A549 treated with Hydrocortisone at 1 μM for 4 hours (cell line): ENCODE results near the gene RGL2. TPM values are rescaled to one million over a fixed set of nuclear protein-coding genes. Genes with fewer than 3 reads are reported as not detected.

Experiments used
- total RNA-seq: library from RNA; stranded (reverse); fragments of 200-300 nt; extraction: Qiagen RNA extraction; gene quantifications from 5 replicates; pipeline ENCODE4 v1.2.3, GENCODE V29; 2022

RGL2 gene, protein sequence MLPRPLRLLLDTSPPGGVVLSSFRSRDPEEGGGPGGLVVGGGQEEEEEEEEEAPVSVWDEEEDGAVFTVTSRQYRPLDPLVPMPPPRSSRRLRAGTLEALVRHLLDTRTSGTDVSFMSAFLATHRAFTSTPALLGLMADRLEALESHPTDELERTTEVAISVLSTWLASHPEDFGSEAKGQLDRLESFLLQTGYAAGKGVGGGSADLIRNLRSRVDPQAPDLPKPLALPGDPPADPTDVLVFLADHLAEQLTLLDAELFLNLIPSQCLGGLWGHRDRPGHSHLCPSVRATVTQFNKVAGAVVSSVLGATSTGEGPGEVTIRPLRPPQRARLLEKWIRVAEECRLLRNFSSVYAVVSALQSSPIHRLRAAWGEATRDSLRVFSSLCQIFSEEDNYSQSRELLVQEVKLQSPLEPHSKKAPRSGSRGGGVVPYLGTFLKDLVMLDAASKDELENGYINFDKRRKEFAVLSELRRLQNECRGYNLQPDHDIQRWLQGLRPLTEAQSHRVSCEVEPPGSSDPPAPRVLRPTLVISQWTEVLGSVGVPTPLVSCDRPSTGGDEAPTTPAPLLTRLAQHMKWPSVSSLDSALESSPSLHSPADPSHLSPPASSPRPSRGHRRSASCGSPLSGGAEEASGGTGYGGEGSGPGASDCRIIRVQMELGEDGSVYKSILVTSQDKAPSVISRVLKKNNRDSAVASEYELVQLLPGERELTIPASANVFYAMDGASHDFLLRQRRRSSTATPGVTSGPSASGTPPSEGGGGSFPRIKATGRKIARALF
- 11.7 to 14.0 TPM (median 13.1 TPM) in 5 replicates for total RNA-seq

DNA sequence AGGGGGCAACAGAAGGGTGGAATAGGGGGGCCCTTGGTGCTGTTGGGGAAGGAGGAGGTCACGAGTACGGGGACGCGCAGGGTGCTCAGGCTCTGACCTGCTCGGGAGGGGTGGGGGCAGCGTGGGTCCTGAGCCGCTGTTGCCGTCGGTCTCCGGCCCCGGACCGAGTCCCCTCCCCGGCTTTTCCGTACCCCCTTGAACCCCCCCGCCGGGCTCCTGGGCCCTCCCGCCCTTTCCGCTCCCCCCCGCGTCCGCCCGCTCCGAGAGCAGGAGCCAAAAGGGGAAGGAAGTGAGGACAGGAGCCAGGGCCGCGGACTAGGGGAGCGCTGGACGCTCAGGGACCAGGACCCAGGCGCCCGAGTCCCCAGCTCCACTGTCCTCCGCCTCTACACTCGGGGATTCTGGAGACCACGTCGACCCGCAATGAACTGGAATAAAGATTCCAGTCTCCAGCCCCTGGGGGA, at the start of gene RGL2:
TSS of gene RGL2 (minus strand) at position 170 of the 464 bp plus-strand sequence. CDS start 332 bp downstream, outside the sequence.

GRCh38 chr6:33317669-33318425, 19.1 kb upstream of the RGL2 start, which contains the start of gene ZBTB22:
TSS of gene ZBTB22 (minus strand) at chr6:33317744. CDS start at chr6:33316916, 828 bp downstream.

DNA sequence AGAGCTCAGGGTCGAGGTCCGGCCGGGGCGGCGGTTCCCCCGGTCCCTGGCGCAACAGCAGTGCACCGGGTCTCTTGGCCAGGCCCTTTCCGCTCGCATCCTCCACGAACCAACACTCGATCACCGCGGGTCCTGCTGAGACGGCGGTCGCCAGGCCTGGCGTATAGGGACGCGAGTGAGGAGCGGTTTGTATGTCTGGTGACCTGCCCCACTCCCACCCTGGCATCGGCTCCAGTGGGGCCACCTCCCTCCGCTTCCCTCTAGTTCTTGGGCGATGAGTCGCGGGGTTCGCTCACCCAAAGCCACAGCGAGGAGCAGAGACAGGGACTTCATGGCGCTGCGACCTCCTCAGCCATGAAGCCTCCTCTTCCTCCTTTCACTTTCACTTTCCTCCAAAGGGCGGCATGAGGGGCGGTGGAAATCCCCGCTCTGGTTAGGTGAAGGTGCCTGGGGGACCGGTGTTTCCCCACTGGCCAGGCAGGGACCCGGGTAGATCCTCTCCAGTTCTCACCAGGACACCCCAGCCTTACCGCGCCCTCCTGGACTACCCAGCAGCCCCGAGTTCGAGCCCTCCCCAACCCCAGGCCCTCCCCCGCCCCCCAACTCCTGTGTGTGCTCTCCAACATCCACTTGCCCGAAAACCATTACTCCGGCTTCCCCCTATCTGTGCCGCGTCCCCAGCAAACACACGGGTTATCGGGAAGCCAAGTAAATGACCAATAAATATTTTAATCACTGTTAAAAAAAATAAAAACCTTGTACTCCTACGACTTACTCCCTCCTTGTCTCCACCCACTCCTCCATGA, 15.2 kb upstream of the RGL2 start, which contains the start of gene TAPBP:
TSS of gene TAPBP (minus strand) at position 370 of the 806 bp plus-strand sequence. CDS start at position 333, 37 bp downstream.

DNA sequence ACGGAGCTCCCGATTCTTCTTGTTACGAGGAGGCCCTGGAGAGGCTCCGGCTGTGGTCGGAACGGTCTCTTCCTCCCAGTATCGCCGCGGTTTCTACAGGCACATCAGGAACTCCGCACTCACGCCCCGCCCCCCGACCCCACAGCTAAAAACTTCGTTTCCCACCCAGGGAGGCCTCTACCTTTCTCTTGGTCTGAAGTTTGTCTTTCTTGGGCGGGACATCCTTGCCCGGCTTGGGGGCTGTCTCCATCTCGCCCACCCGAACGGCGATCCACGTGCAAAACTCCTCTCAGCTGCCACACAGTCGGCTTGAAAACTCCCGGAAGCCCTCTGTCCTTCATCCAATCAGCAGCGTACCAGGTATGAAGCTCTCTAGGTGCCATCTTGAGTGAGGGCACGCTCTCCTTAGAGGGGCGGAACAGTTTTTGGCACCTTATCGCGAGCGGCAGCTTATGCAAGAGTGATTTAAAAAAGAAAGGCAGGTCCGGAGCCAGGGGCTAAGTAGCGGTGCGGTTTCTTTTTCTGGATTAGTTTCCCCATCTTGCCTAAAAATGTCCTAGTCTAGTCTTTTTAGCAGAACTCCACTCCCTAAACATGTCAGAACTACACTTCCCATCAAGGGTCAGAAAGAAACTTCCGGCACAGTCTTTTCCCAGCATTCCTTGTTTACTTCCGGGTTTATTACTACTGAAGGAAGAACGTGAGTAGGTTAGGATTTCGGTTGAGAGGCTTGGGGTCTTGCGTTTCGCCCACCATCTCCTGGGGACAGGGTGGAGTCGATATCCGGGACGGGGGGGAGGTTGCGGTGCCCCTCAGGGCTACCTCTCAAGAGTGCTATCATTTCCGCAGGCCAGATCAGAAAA, 9.6 kb downstream of the RGL2 start, which contains the start of the genes PFDN6 and WDR46:
TSS of gene PFDN6 (plus strand) at position 681 of the 863 bp plus-strand sequence. CDS start 256 bp downstream, outside the sequence.
TSS of gene WDR46 (minus strand) at position 319 of the 863 bp plus-strand sequence. CDS start at position 250, 69 bp downstream.

GRCh38 chr6:33276864-33277662, 21.7 kb downstream of the RGL2 start, which contains the start of gene B3GALT4:
TSS of gene B3GALT4 (plus strand) at chr6:33277123. CDS start at chr6:33277420, 297 bp downstream.

DNA sequence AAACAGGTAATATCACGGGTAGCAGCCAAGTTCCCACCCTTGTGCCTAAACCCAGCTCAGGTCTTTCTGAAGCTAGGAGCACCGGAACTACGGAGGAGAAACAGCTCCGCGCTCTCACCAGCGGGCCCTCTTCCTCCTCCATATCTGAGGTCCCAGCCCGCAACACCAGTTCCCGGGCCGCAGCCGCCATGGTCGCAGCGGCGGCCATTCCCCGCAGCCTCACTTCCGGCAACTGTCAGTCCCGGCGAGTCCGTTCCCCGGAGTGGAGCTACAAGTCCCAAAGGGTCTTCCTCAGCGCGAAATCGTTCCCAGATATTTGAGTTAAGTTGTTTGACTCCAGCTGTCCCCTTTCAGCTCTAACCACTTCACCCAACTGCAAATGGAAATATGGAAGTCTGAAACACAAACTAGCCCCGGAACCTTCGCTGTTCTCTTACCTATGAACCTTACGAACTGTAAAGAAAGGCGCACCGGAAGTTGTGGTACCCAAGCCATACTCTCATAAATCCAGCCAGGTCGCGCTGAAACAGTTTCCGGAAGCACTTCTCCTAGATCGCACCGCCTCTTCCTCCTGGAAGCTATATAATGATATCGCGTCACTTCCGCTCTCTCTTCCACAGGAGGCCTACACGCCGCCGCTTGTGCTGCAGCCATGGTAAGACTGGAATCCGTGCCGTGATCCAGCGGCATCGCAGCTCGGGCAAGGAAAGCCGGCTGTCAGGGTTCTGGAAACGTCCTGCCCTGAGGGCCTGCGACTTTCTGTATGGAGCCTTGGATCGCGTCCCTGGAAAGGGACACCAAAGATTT, 27.1 kb downstream of the RGL2 start, which contains the start of the genes RPS18 and VPS52:
TSS of gene RPS18 (plus strand) at position 608 of the 807 bp plus-strand sequence. CDS start at position 653, 45 bp downstream.
TSS of gene VPS52 (minus strand) at position 409 of the 807 bp plus-strand sequence. CDS start at position 208, 201 bp downstream.

Other genes starting within 250 kb of the RGL2 start
- gene HLA-DPA1, start 225.3 kb downstream of the RGL2 start, total RNA-seq = 0.08 to 0.25 TPM in 2 of 5 replicates, not detected in the others
- gene HLA-DPB1, start 223.0 kb downstream of the RGL2 start, total RNA-seq = 0.05 TPM in 1 of 5 replicates, not detected in the others
- 0.52 to 0.93 TPM (median 0.73 TPM) in 5 replicates for gene COL11A2, start 106.5 kb downstream of the RGL2 start, total RNA-seq
- 18.4 to 21.6 TPM (median 20.6 TPM) in 5 replicates for gene RXRB, start 98.3 kb downstream of the RGL2 start, total RNA-seq
- gene SLC39A7, start 98.1 kb downstream of the RGL2 start, total RNA-seq = 98.2 to 128 TPM (median 107 TPM) in 5 replicates
- 12.2 to 16.7 TPM (median 14.9 TPM) in 5 replicates for gene HSD17B8, start 94.3 kb downstream of the RGL2 start, total RNA-seq
- gene RING1, start 90.4 kb downstream of the RGL2 start, total RNA-seq = 20.3 to 25.5 TPM (median 23.6 TPM) in 5 replicates
- 16.0 to 19.1 TPM (median 17.0 TPM) in 5 replicates for gene VPS52, start 27.1 kb downstream of the RGL2 start, total RNA-seq
- 2,510 to 2,725 TPM (median 2,552 TPM) in 5 replicates for gene RPS18, start 26.9 kb downstream of the RGL2 start, total RNA-seq
- gene B3GALT4, start 21.8 kb downstream of the RGL2 start, total RNA-seq = 0.56 to 1.2 TPM (median 0.95 TPM) in 5 replicates
- gene WDR46, start 9.7 kb downstream of the RGL2 start, total RNA-seq = 48.8 to 53.2 TPM (median 50.6 TPM) in 5 replicates
- gene PFDN6, start 9.3 kb downstream of the RGL2 start, total RNA-seq = 95.0 to 118 TPM (median 104 TPM) in 5 replicates
- 35.1 to 42.4 TPM (median 36.9 TPM) in 5 replicates for gene TAPBP, start 15.1 kb upstream of the RGL2 start, total RNA-seq
- gene ZBTB22, start 18.8 kb upstream of the RGL2 start, total RNA-seq = 2.4 to 3.4 TPM (median 3.3 TPM) in 5 replicates
- 34.5 to 41.5 TPM (median 34.7 TPM) in 5 replicates for gene DAXX, start 24.0 kb upstream of the RGL2 start, total RNA-seq
- 42.3 to 45.8 TPM (median 44.0 TPM) in 5 replicates for gene KIFC1, start 92.9 kb upstream of the RGL2 start, total RNA-seq
- 14.2 to 18.0 TPM (median 15.3 TPM) in 5 replicates for gene PHF1, start 112.1 kb upstream of the RGL2 start, total RNA-seq
- gene CUTA, start 119.2 kb upstream of the RGL2 start, total RNA-seq = 167 to 226 TPM (median 199 TPM) in 5 replicates
- gene SYNGAP1, start 121.1 kb upstream of the RGL2 start, total RNA-seq = 3.1 to 4.8 TPM (median 4.4 TPM) in 5 replicates
- gene ZBTB9, start 155.6 kb upstream of the RGL2 start, total RNA-seq = 9.9 to 12.3 TPM (median 11.7 TPM) in 5 replicates